ENCODE data around the gene CASP8.

The CASP8 gene

GRCh38 chr2:201223089-201224073 lies 37.0 kb upstream of the CASP8 start:
- DNase-seq (ENCODE audit: low read depth): no peak
- H3K4me3 ChIP-seq (ENCODE audit: control insufficient read depth, low read depth, low read length): no peak overlapping the region
- TF ChIP-seq CTCF (conservative IDR thresholded peaks at IDR 0.05; ENCODE audit: control insufficient read depth, insufficient read depth, low read depth, low read length): no peak

- TF ChIP-seq CTCF (conservative IDR thresholded peaks at IDR 0.05; ENCODE audit: control insufficient read depth, insufficient read depth, low read depth, low read length): no peak
- H3K4me3 ChIP-seq (ENCODE audit: control insufficient read depth, low read depth, low read length): no peak overlapping the region
- DNase-seq (ENCODE audit: low read depth): peak; percentile 27
Measured at GRCh38 chr2:201228271-201228911, 31.9 kb upstream of the CASP8 start.

GRCh38 chr2:201228912-201229290 lies 31.4 kb upstream of the CASP8 start:
- no peak for TF ChIP-seq CTCF (conservative IDR thresholded peaks at IDR 0.05; ENCODE audit: control insufficient read depth, insufficient read depth, low read depth, low read length)
- DNase-seq (ENCODE audit: low read depth): no peak
- no peak overlapping the region for H3K4me3 ChIP-seq (ENCODE audit: control insufficient read depth, low read depth, low read length)

- H3K4me3 ChIP-seq (ENCODE audit: control insufficient read depth, low read depth, low read length): peak overlapping the region; percentile 22
- peak; percentile 97 for TF ChIP-seq CTCF (conservative IDR thresholded peaks at IDR 0.05; ENCODE audit: control insufficient read depth, insufficient read depth, low read depth, low read length)
- DNase-seq (ENCODE audit: low read depth): peak; percentile 94
Measured at GRCh38 chr2:201231781-201232466, 28.4 kb upstream of the CASP8 start.

GRCh38 chr2:201232467-201232815 lies 27.9 kb upstream of the CASP8 start:
- no peak for TF ChIP-seq CTCF (conservative IDR thresholded peaks at IDR 0.05; ENCODE audit: control insufficient read depth, insufficient read depth, low read depth, low read length)
- DNase-seq (ENCODE audit: low read depth): no peak
- H3K4me3 ChIP-seq (ENCODE audit: control insufficient read depth, low read depth, low read length): no peak overlapping the region

- TF ChIP-seq CTCF (conservative IDR thresholded peaks at IDR 0.05; ENCODE audit: control insufficient read depth, insufficient read depth, low read depth, low read length): no peak
- peak; percentile 58 for DNase-seq (ENCODE audit: low read depth)
Measured at GRCh38 chr2:201233192-201233811, 27.0 kb upstream of the CASP8 start.

More at GRCh38 chr2:201233192-201233811, 27.0 kb upstream of the CASP8 start:
- peak overlapping the region; percentile 26 for H3K4me3 ChIP-seq (ENCODE audit: control insufficient read depth, low read depth, low read length)
